ENCODE data around the gene SIGLEC5. TPM values are rescaled to one million over a fixed set of nuclear protein-coding genes. Genes with fewer than 3 reads are reported as not detected.

SIGLEC5 gene
- total and polyA plus RNA-seq, 2 of the 13 experiments (the other 11 are each of a cell fraction or from before 2014, with no cell fraction given), result not detected

DNA sequence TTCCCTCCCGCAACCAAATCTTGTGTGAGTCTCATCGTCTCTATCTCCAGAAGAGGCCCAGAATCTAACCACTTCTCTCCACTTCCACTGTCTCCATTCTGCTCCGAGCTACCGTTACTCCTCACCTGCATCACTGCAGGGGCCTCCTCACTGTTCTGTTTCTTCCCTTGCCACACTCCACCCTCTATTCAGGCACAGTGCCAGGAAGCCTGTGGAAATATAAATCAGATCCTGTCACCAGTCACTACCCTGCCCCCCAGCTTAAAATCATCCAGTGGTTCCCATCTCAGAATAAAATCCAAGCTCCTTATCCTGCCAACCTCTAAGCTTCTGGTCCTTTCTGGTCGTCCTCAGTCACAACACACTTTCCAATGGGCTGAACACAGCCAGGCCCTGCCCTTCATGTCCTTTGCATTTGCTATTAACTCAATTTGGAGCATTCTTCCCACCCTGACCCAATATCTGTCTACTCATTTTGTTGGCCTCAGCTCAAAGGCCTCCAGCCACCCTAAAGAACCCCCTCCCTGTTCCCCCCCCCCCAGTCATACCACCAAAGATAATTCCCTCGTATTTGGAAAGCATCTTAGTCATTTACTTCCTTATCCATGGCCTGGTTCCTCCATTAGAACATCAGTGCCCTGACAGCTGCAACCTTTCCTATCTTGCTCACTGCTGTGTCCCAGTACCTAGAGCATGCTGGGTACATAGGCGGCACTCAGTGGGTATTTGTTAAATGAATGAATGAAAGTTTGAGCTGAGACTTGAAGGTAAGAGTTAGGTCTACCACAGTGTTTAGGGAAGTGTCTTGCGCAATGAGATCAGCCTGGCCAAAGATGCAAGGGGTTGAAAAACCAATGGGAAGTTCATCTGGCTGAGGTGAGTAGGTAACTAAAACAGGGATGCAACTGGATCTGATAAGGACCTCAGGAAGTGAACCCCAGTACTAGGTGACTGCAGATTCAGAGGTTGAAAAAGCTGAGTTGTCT lies 34.7 kb downstream of the SIGLEC5 start:
- no peak for FAIRE-seq

DNA sequence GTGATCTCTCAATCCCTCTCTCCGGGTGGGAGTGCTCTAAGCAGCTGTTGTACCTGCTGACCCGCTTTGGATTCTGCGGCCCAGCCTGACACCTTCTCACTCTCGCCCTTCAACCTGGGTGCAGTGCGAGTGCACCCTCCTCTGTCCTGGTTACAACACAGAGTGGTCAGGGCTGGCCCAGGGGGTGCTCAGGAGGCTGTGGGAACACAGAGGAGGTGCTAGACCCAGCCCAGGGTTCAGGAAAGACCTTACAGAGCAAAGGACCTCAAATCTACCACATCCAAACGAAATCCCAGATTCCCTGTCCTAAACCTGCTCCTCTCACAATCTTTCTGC lies 35.5 kb downstream of the SIGLEC5 start:
- Histone ChIP-seq H3K4me1 (ENCODE audit: insufficient read depth, low read length) (peaks cover 6% of the 10 kb centered on the region; the same call in 1 of the 2 replicates), H2AFZ (ENCODE audit: low read length) (peak overlapping the region; percentile 9), H3K4me2 (ENCODE audit: low read depth, low read length) (peak overlapping the region; percentile 68), H3K27me3 (ENCODE audit: control insufficient read depth in 1 of 2, insufficient read depth in 2 of 2, low read length in 2 of 2) (no peaks in the 10 kb centered on the region; a peak in 1 of 5 replicates), H3K9me3 (ENCODE audit: low read length) (no peaks in the 10 kb centered on the region), H4K20me1 (ENCODE audit: insufficient read depth, low read length) (no peaks in the 10 kb centered on the region), H3K4me3 (replicated peaks in 1 of 3; ENCODE audit: insufficient read depth in 1 of 3, low read depth in 2 of 3, low read length in 3 of 3) (peak overlapping the region; percentile 41 to 68 (median 56); a peak in 5 of 6 replicates), H3K27ac (ENCODE audit: extremely low read length, insufficient read depth, low read length) (no peak overlapping the region), H3K79me2 (ENCODE audit: insufficient read depth, low read length) (no peaks in the 10 kb centered on the region), H3K9ac (ENCODE audit: insufficient read depth, low read depth, low read length) (peak overlapping the region; percentile 33; the same call in 1 of the 2 replicates), H3K36me3 (replicated peaks in 1 of 2; ENCODE audit: control insufficient read depth in 1 of 2, insufficient read depth in 2 of 2, low read length in 2 of 2) (no peaks in the 10 kb centered on the region)
- ChIA-PET CTCF (ENCODE audit: low intra/inter-chr PET ratio, low total read pairs) (no interaction called here), POLR2A (interaction anchor here (1.8 kb wide), 1 partner anchor 255 kb away, joined by 3 read pairs; no protein-coding TSS in a partner anchor)
- WGBS (ENCODE audit: low lambda C conversion rate), result 49% methylated on average over 6 of the region's 6 CpGs
- intact Hi-C loops (cut with micrococcal nuclease; ENCODE audit: unreplicated experiment), result no loop called here
- in situ Hi-C loops (cut with HindIII; ENCODE audit: extremely low pct_ligation_motif_present, low pct_unique_long_range_greater_than_20kb), result no loop called here
- BruUV-seq (replicated peaks), result no TSS peak
- ATAC-seq (peak; percentile 17; the same call in 2 of the 3 replicates), FAIRE-seq (no peak), DNase-seq (ENCODE audit: low spot score) (no peak)
- TF ChIP-seq MAZ (IDR thresholded peaks at IDR 0.05; ENCODE audit: borderline replicate concordance, low read depth, low read length) (no peak), MAZ (CRISPR knock-in tag; IDR thresholded peaks at IDR 0.05; ENCODE audit: low read depth) (0 out of 2 replicates have a peak, but pooled peaks have one; percentile 46), ZNF558 (CRISPR knock-in tag; IDR thresholded peaks at IDR 0.05; ENCODE audit: borderline replicate concordance) (0 out of 2 replicates have a peak, but pooled peaks have one; percentile 1), SYNCRIP (IDR thresholded peaks at IDR 0.05; ENCODE audit: insufficient read depth, low read depth, low read length) (no peak), ZNF768 (CRISPR knock-in tag; IDR thresholded peaks at IDR 0.05) (peak; percentile 46; the same call in 1 of the 2 replicates), ZNF737 (CRISPR knock-in tag; IDR thresholded peaks at IDR 0.05; ENCODE audit: borderline replicate concordance) (0 out of 2 replicates have a peak, but pooled peaks have one; percentile 18)
- TF ChIP-seq, protein P1, sequence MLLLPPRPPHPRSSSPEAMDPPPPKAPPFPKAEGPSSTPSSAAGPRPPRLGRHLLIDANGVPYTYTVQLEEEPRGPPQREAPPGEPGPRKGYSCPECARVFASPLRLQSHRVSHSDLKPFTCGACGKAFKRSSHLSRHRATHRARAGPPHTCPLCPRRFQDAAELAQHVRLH (CRISPR knock-in tag; IDR thresholded peaks at IDR 0.05; ENCODE audit: borderline replicate concordance, low read depth), result no peak

More for the DNA sequence above, 34.7 kb downstream of the SIGLEC5 start:
- Histone ChIP-seq H4K20me1 (ENCODE audit: insufficient read depth, low read length) (no peaks in the 10 kb centered on the region), H3K9me3 (ENCODE audit: low read length) (no peaks in the 10 kb centered on the region), H3K79me2 (ENCODE audit: insufficient read depth, low read length) (no peaks in the 10 kb centered on the region), H2AFZ (ENCODE audit: low read length) (no peak overlapping the region), H3K4me1 (ENCODE audit: insufficient read depth, low read length) (peaks cover 6% of the 10 kb centered on the region; the same call in 1 of the 2 replicates), H3K9ac (ENCODE audit: insufficient read depth, low read depth, low read length) (no peak overlapping the region), H3K27me3 (ENCODE audit: control insufficient read depth in 1 of 2, insufficient read depth in 2 of 2, low read length in 2 of 2) (no peaks in the 10 kb centered on the region; a peak in 1 of 5 replicates), H3K36me3 (replicated peaks in 1 of 2; ENCODE audit: control insufficient read depth in 1 of 2, insufficient read depth in 2 of 2, low read length in 2 of 2) (no peaks in the 10 kb centered on the region), H3K4me3 (replicated peaks in 1 of 3; ENCODE audit: insufficient read depth in 1 of 3, low read depth in 2 of 3, low read length in 3 of 3) (no peak overlapping the region), H3K27ac (ENCODE audit: extremely low read length, insufficient read depth, low read length) (no peak overlapping the region), H3K4me2 (ENCODE audit: low read depth, low read length) (peak overlapping the region; percentile 68; the same call in 1 of the 2 replicates)
- intact Hi-C loops (cut with micrococcal nuclease; ENCODE audit: unreplicated experiment) (no loop called here), in situ Hi-C loops (cut with HindIII; ENCODE audit: extremely low pct_ligation_motif_present, low pct_unique_long_range_greater_than_20kb) (no loop called here)
- ATAC-seq (no peak), DNase-seq (ENCODE audit: low spot score) (no peak)
- POLR2A ChIA-PET, result interaction anchor here (1.8 kb wide), 1 partner anchor 256 kb away, joined by 3 read pairs; no protein-coding TSS in a partner anchor
- CTCF ChIA-PET (ENCODE audit: low intra/inter-chr PET ratio, low total read pairs), result no interaction called here
- 69% methylated on average over 8 of the region's 8 CpGs for WGBS (ENCODE audit: low lambda C conversion rate)
- TF ChIP-seq RFX3 (CRISPR knock-in tag; IDR thresholded peaks at IDR 0.05), result no peak
- TF ChIP-seq CEBPB (IDR thresholded peaks at IDR 0.05; ENCODE audit: borderline replicate concordance, low read depth, low read length), result peak; percentile 86
- TF ChIP-seq CEBPG (CRISPR knock-in tag; IDR thresholded peaks at IDR 0.05), result 0 out of 2 replicates have a peak, but pooled peaks have one; percentile 29
- no TSS peak for BruUV-seq (replicated peaks)
